Vagina (tissue), 2 donors: ENCODE results near the gene ANKRD35. TPM values are rescaled to one million over a fixed set of nuclear protein-coding genes. Genes with fewer than 3 reads are reported as not detected.

Source experiments
- DNase-seq, 2 donors: peaks; one replicate each; pipeline ENCODE4 v3.0.0-alpha.2; 2017; ENCODE audit errors: extremely low spot score in 2 of 2
- H3K27ac ChIP-seq: fragments of 200-600 bp; sonication (generic); one replicate; pipeline ENCODE4 v1.5.1; 2019
- H3K27me3 ChIP-seq: fragments of 200-600 bp; sonication (generic); one replicate; pipeline ENCODE4 v1.5.1; 2019
- H3K36me3 ChIP-seq, 2 donors: fragments of 200-600 bp; sonication (generic); one replicate each; pipeline ENCODE4 v1.5.1; 2017 to 2019
- H3K4me1 ChIP-seq: fragments of 200-600 bp; sonication (generic); one replicate; pipeline ENCODE4 v1.5.1; 2019
- H3K4me3 ChIP-seq, 2 donors: fragments of 200-600 bp; sonication (generic); 1 replicate in 1 of 2; 2 replicates in 1 of 2; pipeline ENCODE4 v1.5.1; 2016 to 2019
- H3K9me3 ChIP-seq: fragments of 200-600 bp; sonication (generic); one replicate; pipeline ENCODE4 v1.5.1; 2019
- CTCF ChIP-seq, 3 experiments: fragments of 450-650 bp in 2 of 3; fragments of 200-600 bp in 1 of 3; sonication (generic) in 1 of 3; IDR thresholded peaks; one replicate each; pipeline ENCODE4 v1.5.1; 2017 to 2019; ENCODE audit warnings: antibody characterized with exemption in 3 of 3, mild to moderate bottlenecking in 2 of 3, moderate library complexity in 2 of 3
- POLR2A ChIP-seq, 2 donors: fragments of 450-650 bp; IDR thresholded peaks; one replicate each; pipeline ENCODE4 v1.6.1; 2017; ENCODE audit warnings: antibody characterized with exemption in 2 of 2, mild to moderate bottlenecking in 2 of 2, moderate library complexity in 2 of 2
- POLR2AphosphoS5 ChIP-seq, 2 donors: sonication (generic); formaldehyde crosslinking; IDR thresholded peaks; one replicate each; pipeline ENCODE4 v1.9.0; 2017; ENCODE audit warnings: antibody characterized with exemption in 2 of 2, mild to moderate bottlenecking in 2 of 2, low read depth in 1 of 2; ENCODE audit not compliant: insufficient read depth in 1 of 2
- intact Hi-C: fragments of 100-400 bp; cut with DNase I; formaldehyde crosslinking; loops from one replicate; pipeline ENCODE4 v1.15.1; 2023
- total RNA-seq: library from RNA; depleted of rRNA; stranded (reverse); fragments of >200 nt; gene quantifications from one replicate; pipeline ENCODE4 v1.2.3, GENCODE V29; 2016

The ANKRD35 gene
- total RNA-seq, 1 donor from 2014 or later = 17.9 TPM

GRCh38 chr1:145901312-145902021 is 15.8 kb upstream of the ANKRD35 start:
- no peak for DNase-seq
- Histone ChIP-seq H3K9me3 (no peaks in the 10 kb centered on the region), H3K27ac (no peak overlapping the region), H3K4me3 (no peak overlapping the region), H3K27me3 (no peaks in the 10 kb centered on the region), H3K36me3 (no peaks in the 10 kb centered on the region), H3K4me1 (no peaks in the 10 kb centered on the region)
- intact Hi-C loops = no loop called here
- no peak for TF ChIP-seq POLR2A (IDR thresholded peaks at IDR 0.05)
- no peak for TF ChIP-seq CTCF (IDR thresholded peaks at IDR 0.05)

DNA sequence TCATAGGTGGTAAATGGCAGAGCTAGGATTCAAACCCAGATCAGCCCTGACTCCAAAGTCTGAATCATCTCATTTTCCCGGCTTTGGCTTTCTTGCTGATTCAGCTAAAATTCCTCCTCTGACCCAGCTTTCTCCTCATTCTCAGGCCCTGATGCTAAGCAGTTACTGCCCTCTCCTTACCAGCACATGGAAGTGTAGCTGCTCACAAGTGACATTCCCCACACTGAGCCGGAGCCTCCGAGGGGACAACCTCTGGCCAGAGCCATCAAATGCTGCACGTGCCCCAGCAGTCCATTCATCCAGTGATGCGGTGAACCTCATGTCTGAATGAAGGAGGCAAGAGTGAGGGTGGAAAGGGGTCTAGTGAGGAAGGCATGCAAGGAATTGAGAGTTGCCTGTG is 13.1 kb upstream of the ANKRD35 start:
- no peak overlapping the region for H3K4me3 ChIP-seq
- H3K9me3 ChIP-seq = no peaks in the 10 kb centered on the region
- no peaks in the 10 kb centered on the region for H3K4me1 ChIP-seq
- H3K27me3 ChIP-seq = no peaks in the 10 kb centered on the region
- no peak overlapping the region for H3K27ac ChIP-seq
- H3K36me3 ChIP-seq = no peaks in the 10 kb centered on the region
- intact Hi-C loops = no loop called here
- no peak for DNase-seq
- TF ChIP-seq POLR2AphosphoS5 (IDR thresholded peaks at IDR 0.05; ENCODE audit: insufficient read depth in 1 of 2, low read depth in 1 of 2) (no peak), CTCF (IDR thresholded peaks at IDR 0.05) (no peak), POLR2A (IDR thresholded peaks at IDR 0.05) (no peak)

- intact Hi-C loops = no loop called here
- no peaks in the 10 kb centered on the region for H3K36me3 ChIP-seq
- H3K4me3 ChIP-seq = no peak overlapping the region
- H3K27me3 ChIP-seq = no peaks in the 10 kb centered on the region
- peaks cover 3% of the 10 kb centered on the region for H3K4me1 ChIP-seq
- H3K9me3 ChIP-seq = no peaks in the 10 kb centered on the region
- TF ChIP-seq POLR2A (IDR thresholded peaks at IDR 0.05) (no peak), CTCF (IDR thresholded peaks at IDR 0.05) (no peak), POLR2AphosphoS5 (IDR thresholded peaks at IDR 0.05; ENCODE audit: insufficient read depth in 1 of 2, low read depth in 1 of 2) (no peak)
- no peak for DNase-seq
- H3K27ac ChIP-seq = no peak overlapping the region
Measured at GRCh38 chr1:145897969-145898368, 12.3 kb upstream of the ANKRD35 start.

DNA sequence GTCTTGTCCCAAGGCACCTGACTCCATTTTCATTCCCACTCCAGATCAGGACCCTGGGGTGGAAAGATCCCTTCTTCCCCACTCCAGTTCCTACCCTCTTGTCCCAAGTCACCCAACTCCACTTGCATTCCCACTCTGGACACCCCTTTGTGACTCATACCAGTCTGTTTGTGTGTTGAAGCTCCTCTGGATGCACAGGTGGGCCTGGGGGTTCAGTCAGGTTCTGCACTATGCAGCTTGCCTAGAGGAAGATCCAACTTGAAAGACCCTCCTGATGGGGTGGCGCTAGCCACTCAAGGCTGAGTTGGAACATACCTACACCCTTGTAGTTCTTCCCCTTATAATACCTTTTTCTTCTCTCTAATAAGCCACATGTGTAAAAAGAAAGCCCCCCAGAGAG is 9.8 kb upstream of the ANKRD35 start:
- TF ChIP-seq POLR2AphosphoS5 (IDR thresholded peaks at IDR 0.05; ENCODE audit: insufficient read depth in 1 of 2, low read depth in 1 of 2) (no peak), POLR2A (IDR thresholded peaks at IDR 0.05) (no peak), CTCF (IDR thresholded peaks at IDR 0.05) (no peak)
- Histone ChIP-seq H3K4me1 (peaks cover 26% of the 10 kb centered on the region), H3K9me3 (no peaks in the 10 kb centered on the region), H3K27ac (no peak overlapping the region), H3K4me3 (no peak overlapping the region), H3K27me3 (no peaks in the 10 kb centered on the region), H3K36me3 (no peaks in the 10 kb centered on the region)
- peak in 1 of 2 donors; percentile 70 for DNase-seq
- intact Hi-C loops = no loop called here

GRCh38 chr1:145893306-145894055 is 7.8 kb upstream of the ANKRD35 start:
- TF ChIP-seq POLR2A (IDR thresholded peaks at IDR 0.05) (no peak), POLR2AphosphoS5 (IDR thresholded peaks at IDR 0.05; ENCODE audit: insufficient read depth in 1 of 2, low read depth in 1 of 2) (no peak), CTCF (IDR thresholded peaks at IDR 0.05) (no peak)
- H3K27ac ChIP-seq = peak overlapping the region; percentile 96
- no peaks in the 10 kb centered on the region for H3K36me3 ChIP-seq
- DNase-seq = peak in 1 of 2 donors; percentile 80
- H3K9me3 ChIP-seq = no peaks in the 10 kb centered on the region
- intact Hi-C loops = no loop called here
- no peak overlapping the region for H3K4me3 ChIP-seq
- H3K4me1 ChIP-seq = peaks cover 31% of the 10 kb centered on the region
- H3K27me3 ChIP-seq = no peaks in the 10 kb centered on the region
